ENCODE measurements around the gene GINS1. TPM values are rescaled to one million over a fixed set of nuclear protein-coding genes. Genes with fewer than 3 reads are reported as not detected.

GINS1 gene
- total and polyA plus RNA-seq, 2 of the 13 experiments (the other 11 are each of a cell fraction or from before 2014, with no cell fraction given): 14.6 to 59.9 TPM

DNA sequence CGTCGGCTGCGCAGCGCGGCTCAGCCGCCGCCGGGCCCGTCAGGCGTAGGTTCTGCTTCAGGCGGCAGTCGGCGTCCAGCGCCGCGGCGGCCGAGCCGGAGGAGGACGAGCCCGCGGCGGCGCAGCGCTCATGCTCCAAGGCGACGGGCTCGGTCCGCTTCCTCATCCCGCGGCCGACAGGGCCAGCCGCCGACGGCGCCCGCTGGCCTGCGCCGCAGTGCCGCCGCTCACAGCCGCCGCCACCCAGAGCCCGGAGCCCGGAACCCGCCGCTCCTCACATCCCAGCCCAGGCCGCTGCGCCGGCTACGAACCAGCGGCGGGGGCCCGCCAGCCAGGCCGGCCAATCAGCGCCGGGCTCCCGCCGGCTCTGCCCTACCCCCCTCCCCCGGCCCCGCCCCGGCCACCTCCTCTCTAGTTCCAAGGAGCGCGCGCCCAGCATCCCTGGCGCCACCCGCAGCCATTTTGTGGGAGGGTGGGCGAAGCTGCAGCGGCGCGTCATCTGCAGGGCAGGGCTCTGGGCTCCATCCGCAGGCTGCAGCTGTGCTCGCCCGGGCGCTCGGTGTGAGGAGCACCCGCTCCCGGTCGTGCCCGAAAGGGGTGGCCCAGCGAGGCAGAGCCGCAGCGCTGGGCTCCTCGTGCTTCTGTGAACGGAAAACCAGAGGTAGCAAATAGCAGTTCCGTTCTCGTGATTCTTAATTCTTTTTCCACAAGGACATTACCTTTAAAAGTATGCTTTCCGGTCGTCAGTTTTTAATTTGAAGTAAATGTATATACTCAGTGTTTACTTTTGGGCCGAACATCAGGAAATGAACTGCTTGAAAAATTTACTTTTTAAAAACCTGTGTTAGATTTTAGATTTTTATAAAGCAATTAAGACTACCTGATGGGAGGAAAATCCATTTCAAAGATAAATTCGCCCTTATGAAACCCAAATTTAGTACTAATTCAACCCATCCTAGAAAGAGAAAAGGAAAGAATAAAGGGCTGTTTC lies 16.6 kb upstream of the GINS1 start, which contains the start of gene ABHD12 (continued):
- TF ChIP-seq ZNF710 (CRISPR knock-in tag; IDR thresholded peaks at IDR 0.05; ENCODE audit: borderline replicate concordance) (no peak; the same call in 1 of the 2 replicates), ZNF205 (CRISPR knock-in tag; IDR thresholded peaks at IDR 0.05) (peak; percentile 87), ZMYM2 (CRISPR knock-in tag; IDR thresholded peaks at IDR 0.05) (no peak), XRCC5 (optimal IDR thresholded peaks at IDR 0.05; ENCODE audit: low read length) (peak; percentile 93), ZSCAN30 (CRISPR knock-in tag; IDR thresholded peaks at IDR 0.05) (no peak), ZNF30 (CRISPR knock-in tag; IDR thresholded peaks at IDR 0.05) (no peak), MED8 (CRISPR knock-in tag; IDR thresholded peaks at IDR 0.05; ENCODE audit: insufficient replicate concordance) (no peak), ZNF609 (CRISPR knock-in tag; IDR thresholded peaks at IDR 0.05; ENCODE audit: borderline replicate concordance) (peak; percentile 90), ZNF513 (CRISPR knock-in tag; conservative IDR thresholded peaks at IDR 0.05) (peak; percentile 59; the same call in 1 of the 2 replicates), SP5 (CRISPR knock-in tag; IDR thresholded peaks at IDR 0.05; ENCODE audit: borderline replicate concordance, low read depth) (peak; percentile 90), ZNF709 (CRISPR knock-in tag; IDR thresholded peaks at IDR 0.05) (peak; percentile 12; the same call in 1 of the 2 replicates), ZNF619 (CRISPR knock-in tag; IDR thresholded peaks at IDR 0.05) (no peak), ZFP36 (IDR thresholded peaks at IDR 0.05; ENCODE audit: borderline replicate concordance, low read depth, low read length, partially characterized antibody) (no peak), TP53 (CRISPR knock-in tag; conservative IDR thresholded peaks at IDR 0.05) (peak; percentile 69; the same call in 1 of the 2 replicates), ISL2 (CRISPR knock-in tag; IDR thresholded peaks at IDR 0.05) (peak; percentile 90), MXD4 (CRISPR knock-in tag; IDR thresholded peaks at IDR 0.05) (peak; percentile 57; the same call in 1 of the 2 replicates), ZNF549 (CRISPR knock-in tag; IDR thresholded peaks at IDR 0.05) (no peak), ZNF607 (CRISPR knock-in tag; IDR thresholded peaks at IDR 0.05; ENCODE audit: borderline replicate concordance) (peak; percentile 83)
- TF ChIP-seq, protein P1, sequence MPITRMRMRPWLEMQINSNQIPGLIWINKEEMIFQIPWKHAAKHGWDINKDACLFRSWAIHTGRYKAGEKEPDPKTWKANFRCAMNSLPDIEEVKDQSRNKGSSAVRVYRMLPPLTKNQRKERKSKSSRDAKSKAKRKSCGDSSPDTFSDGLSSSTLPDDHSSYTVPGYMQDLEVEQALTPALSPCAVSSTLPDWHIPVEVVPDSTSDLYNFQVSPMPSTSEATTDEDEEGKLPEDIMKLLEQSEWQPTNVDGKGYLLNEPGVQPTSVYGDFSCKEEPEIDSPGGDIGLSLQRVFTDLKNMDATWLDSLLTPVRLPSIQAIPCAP (CRISPR knock-in tag; IDR thresholded peaks at IDR 0.05; ENCODE audit: low read depth): peak; percentile 93; the same call in 1 of the 2 replicates

Data from HepG2 (cell line).